ENCODE data around the gene COQ5. TPM values are rescaled to one million over a fixed set of nuclear protein-coding genes. Genes with fewer than 3 reads are reported as not detected.

COQ5 gene
- total RNA-seq, 3 donors from 2014 or later: 23.6 to 29.9 (median 26.4) TPM

GRCh38 chr12:120465756-120466155 is 63.2 kb downstream of the COQ5 start:
- ATAC-seq: no peak

GRCh38 chr12:120463712-120464111 is 65.2 kb downstream of the COQ5 start:
- Mint-ChIP-seq H3K36me3 (ENCODE audit: insufficient read depth) (peaks cover 47% of the 10 kb centered on the region), H3K9me3 (no peaks in the 10 kb centered on the region), H3K27me3 (ENCODE audit: low read depth) (no peaks in the 10 kb centered on the region), H3K4me3 (no peak overlapping the region), H3K4me1 (ENCODE audit: low read depth) (peaks cover 27% of the 10 kb centered on the region)
- DNase-seq (no peak), ATAC-seq (no peak)

More at GRCh38 chr12:120465756-120466155, 63.2 kb downstream of the COQ5 start:
- Mint-ChIP-seq H3K4me3 (no peak overlapping the region), H3K4me1 (ENCODE audit: low read depth) (peaks cover 31% of the 10 kb centered on the region), H3K27me3 (ENCODE audit: low read depth) (no peaks in the 10 kb centered on the region), H3K36me3 (ENCODE audit: insufficient read depth) (peaks cover 34% of the 10 kb centered on the region), H3K9me3 (no peaks in the 10 kb centered on the region)
- no peak for DNase-seq

GRCh38 chr12:120462099-120462640 is 66.8 kb downstream of the COQ5 start:
- no peak for ATAC-seq
- Mint-ChIP-seq H3K9me3 (no peaks in the 10 kb centered on the region), H3K36me3 (ENCODE audit: insufficient read depth) (peaks cover 47% of the 10 kb centered on the region), H3K27me3 (ENCODE audit: low read depth) (no peaks in the 10 kb centered on the region), H3K4me1 (ENCODE audit: low read depth) (peaks cover 17% of the 10 kb centered on the region), H3K4me3 (no peak overlapping the region)
- no peak for DNase-seq

- Mint-ChIP-seq H3K9me3 (no peaks in the 10 kb centered on the region), H3K4me1 (ENCODE audit: low read depth) (no peaks in the 10 kb centered on the region), H3K36me3 (ENCODE audit: insufficient read depth) (peaks cover 45% of the 10 kb centered on the region), H3K27me3 (ENCODE audit: low read depth) (no peaks in the 10 kb centered on the region), H3K4me3 (no peak overlapping the region)
- DNase-seq (no peak), ATAC-seq (no peak)
Observed at GRCh38 chr12:120460157-120460556, 68.8 kb downstream of the COQ5 start.

GRCh38 chr12:120457133-120457532 is 71.8 kb downstream of the COQ5 start:
- H3K4me3 Mint-ChIP-seq: no peak overlapping the region
- peaks cover 30% of the 10 kb centered on the region for H3K36me3 Mint-ChIP-seq (ENCODE audit: insufficient read depth)
- peaks cover 7% of the 10 kb centered on the region for H3K4me1 Mint-ChIP-seq (ENCODE audit: low read depth)
- H3K9me3 Mint-ChIP-seq: no peaks in the 10 kb centered on the region
- no peaks in the 10 kb centered on the region for H3K27me3 Mint-ChIP-seq (ENCODE audit: low read depth)
- ATAC-seq (no peak), DNase-seq (no peak)

GRCh38 chr12:120455302-120455701 is 73.7 kb downstream of the COQ5 start:
- Mint-ChIP-seq H3K4me3 (no peak overlapping the region), H3K36me3 (ENCODE audit: insufficient read depth) (peaks cover 26% of the 10 kb centered on the region), H3K9me3 (no peaks in the 10 kb centered on the region), H3K27me3 (ENCODE audit: low read depth) (no peaks in the 10 kb centered on the region), H3K4me1 (ENCODE audit: low read depth) (peaks cover 7% of the 10 kb centered on the region)
- DNase-seq (no peak), ATAC-seq (no peak)

- DNase-seq (no peak), ATAC-seq (peak; percentile 85 to 96)
- peaks cover 12% of the 10 kb centered on the region for H3K4me1 Mint-ChIP-seq (ENCODE audit: low read depth)
- no peaks in the 10 kb centered on the region for H3K27me3 Mint-ChIP-seq (ENCODE audit: low read depth)
- no peak overlapping the region for H3K4me3 Mint-ChIP-seq
- H3K9me3 Mint-ChIP-seq: no peaks in the 10 kb centered on the region
- peaks cover 15% of the 10 kb centered on the region for H3K36me3 Mint-ChIP-seq (ENCODE audit: insufficient read depth)
Observed at GRCh38 chr12:120453977-120454376, 75.0 kb downstream of the COQ5 start.

Other genes starting within 250 kb of the COQ5 start
- 1,000 to 10,000 TPM; 2,997 to 5,108 (median 5,011) TPM for gene RNU4-2, start 237.3 kb downstream of the COQ5 start, total RNA-seq
- 1,000 to 10,000 TPM in 2 of 3 donors, 100 to 1,000 TPM in 1; 980 to 2,356 (median 1,498) TPM for gene RNU4-1, start 235.9 kb downstream of the COQ5 start, total RNA-seq
- gene SIRT4, start 226.8 kb downstream of the COQ5 start, total RNA-seq: 1 to 10 TPM; 1.3 to 1.8 (median 1.5) TPM
- 1 to 10 TPM in 2 of 3 donors, under 1 TPM in 1; 0.79 to 1.3 (median 1.1) TPM for gene PLA2G1B, start 201.4 kb downstream of the COQ5 start, total RNA-seq
- under 1 TPM; 0.16 to 0.41 (median 0.25) TPM for gene MSI1, start 160.0 kb downstream of the COQ5 start, total RNA-seq
- 100 to 1,000 TPM; 495 to 510 (median 508) TPM for gene COX6A1, start 91.0 kb downstream of the COQ5 start, total RNA-seq
- gene TRIAP1, start 82.8 kb downstream of the COQ5 start, total RNA-seq: 10 to 100 TPM; 60.7 to 68.9 (median 66.4) TPM
- gene GATC, start 82.7 kb downstream of the COQ5 start, total RNA-seq: 10 to 100 TPM; 47.6 to 58.0 (median 55.1) TPM
- gene SRSF9, start 59.4 kb downstream of the COQ5 start, total RNA-seq: 100 to 1,000 TPM; 259 to 288 (median 272) TPM
- 100 to 1,000 TPM; 243 to 252 (median 248) TPM for gene DYNLL1, start 33.0 kb downstream of the COQ5 start, total RNA-seq
- 100 to 1,000 TPM; 152 to 169 (median 161) TPM for gene RNF10, start 5.2 kb upstream of the COQ5 start, total RNA-seq
- gene POP5, start 52.2 kb upstream of the COQ5 start, total RNA-seq: 10 to 100 TPM; 81.6 to 93.0 (median 92.6) TPM
- gene CABP1, start 111.5 kb upstream of the COQ5 start, total RNA-seq: under 1 TPM in 2 of 3 donors, not detected in 1; 0.18 to 0.26 TPM
- gene MLEC, start 158.0 kb upstream of the COQ5 start, total RNA-seq: 100 to 1,000 TPM; 153 to 172 (median 153) TPM
- gene UNC119B, start 181.3 kb upstream of the COQ5 start, total RNA-seq: 10 to 100 TPM; 17.0 to 20.4 (median 17.0) TPM
- 10 to 100 TPM; 13.3 to 13.8 (median 13.3) TPM for gene ACADS, start 196.7 kb upstream of the COQ5 start, total RNA-seq